K562 (cell line): ENCODE data around the gene KATNB1. TPM values are rescaled to one million over a fixed set of nuclear protein-coding genes. Genes with fewer than 3 reads are reported as not detected.

Source experiments
- ARID1B ChIP-seq: fragments of 450-650 bp; IDR thresholded peaks from 2 replicates; pipeline ENCODE4 v1.6.1; 2016; ENCODE audit warnings: antibody characterized with exemption, mild to moderate bottlenecking, inconsistent platforms
- ASH1L ChIP-seq: fragments of 450-650 bp; IDR thresholded peaks from 2 replicates; pipeline ENCODE4 v1.6.1; 2018; ENCODE audit warnings: borderline replicate concordance, mild to moderate bottlenecking, low read depth; ENCODE audit not compliant: partially characterized antibody
- ELF1 ChIP-seq: fragments of 200-800 bp; sonication (Bioruptor generic); IDR thresholded peaks from 2 replicates; pipeline ENCODE4 v1.6.1; 2016; ENCODE audit warnings: missing genetic modification characterization, missing compliant biosample characterization
- ETV1 ChIP-seq: fragments of 450-650 bp; conservative IDR thresholded peaks from 2 replicates; pipeline ENCODE4 v1.6.1; 2016; ENCODE audit warnings: missing genetic modification characterization, control low read depth, low read depth, missing compliant biosample characterization
- HLTF ChIP-seq: fragments of 450-650 bp; IDR thresholded peaks from 2 replicates; pipeline ENCODE4 v1.6.1; 2016
- KDM4B ChIP-seq, 2 experiments: fragments of 450-650 bp in 1 of 2; sonication (generic) in 1 of 2; IDR thresholded peaks; 2 replicates each; pipeline ENCODE4 v1.6.1; 2016 to 2017; ENCODE audit warnings: borderline replicate concordance in 2 of 2, antibody characterized with exemption in 1 of 2, low read depth in 1 of 2, mild to moderate bottlenecking in 1 of 2
- POLR2G ChIP-seq: fragments of 200-400 bp; formaldehyde crosslinking; IDR thresholded peaks from 2 replicates; pipeline ENCODE4 v1.6.1; 2017; ENCODE audit warnings: low read depth, mild to moderate bottlenecking, antibody characterized with exemption, low read length, moderate library complexity
- SMARCE1 ChIP-seq: fragments of 450-650 bp; IDR thresholded peaks from 2 replicates; pipeline ENCODE4 v1.7.1; 2016; ENCODE audit warnings: mild to moderate bottlenecking
- SMC3 ChIP-seq: conservative IDR thresholded peaks from 2 replicates; pipeline ENCODE4 v1.6.1; 2011; ENCODE audit warnings: low read depth, low read length, improper control_type of control experiment; ENCODE audit not compliant: insufficient read depth
- SUPT5H ChIP-seq: fragments of 450-650 bp; IDR thresholded peaks from 2 replicates; pipeline ENCODE4 v1.6.1; 2016
- ZFPM2 ChIP-seq: fragments of 250-450 bp; sonication (Bioruptor Pico); IDR thresholded peaks from 2 replicates; pipeline ENCODE4 v1.5.1; 2022; ENCODE audit warnings: mild to moderate bottlenecking
- ZNF197 ChIP-seq: fragments of 200-800 bp; sonication (Bioruptor generic); IDR thresholded peaks from 2 replicates; pipeline ENCODE4 v1.6.1; 2016; ENCODE audit warnings: low read depth, missing genetic modification characterization, missing compliant biosample characterization
- ZNF232 ChIP-seq: sonication (generic); formaldehyde crosslinking; IDR thresholded peaks from 2 replicates; pipeline ENCODE4 v1.8.0; 2022; ENCODE audit warnings: mild to moderate bottlenecking, missing genetic modification reagents
- polyA plus RNA-seq, 8 experiments: library from polyadenylated mRNA; depleted of rRNA in 4 of 8; stranded (reverse) in 5 of 8; unstranded in 3 of 8; fragments of >200 nt; fragmentation: Nextera tagmentation in 2 of 8; fragmentation: Illumina TruSeq in 1 of 8; extraction: Ambion mirVana in 2 of 8; extraction: Trizol in 1 of 8; gene quantifications; 2 replicates each; pipeline versions ENCODE4 v1.2.1 to v1.2.3, GENCODE V29; 2011 to 2014; ENCODE audit warnings: inconsistent platforms in 1 of 8, missing spikeins in 1 of 8
- total RNA-seq, 7 experiments: library from RNA; depleted of rRNA in 6 of 7; stranded (reverse); fragments of >200 nt in 6 of 7; fragmentation: Illumina TruSeq in 2 of 7; extraction: Trizol in 2 of 7; gene quantifications; 2 replicates each; pipeline versions ENCODE4 v1.2.1 to v1.2.3, GENCODE V29; 2011 to 2021; ENCODE audit warnings: low replicate concordance in 1 of 7
- TF ChIP-seq, protein P1 (sequence below): sonication (generic); formaldehyde crosslinking; IDR thresholded peaks from 2 replicates; pipeline ENCODE4 v1.9.0; 2022; ENCODE audit warnings: mild to moderate bottlenecking, missing genetic modification reagents
- TF ChIP-seq, protein P2 (sequence below): fragments of 450-650 bp; conservative IDR thresholded peaks from 2 replicates; pipeline ENCODE4 v1.6.1; 2016; ENCODE audit warnings: missing genetic modification characterization, low read depth, mild to moderate bottlenecking, missing compliant biosample characterization, moderate library complexity

Gene KATNB1
- total and polyA plus RNA-seq, 9 of the 15 experiments (the other 6 are each of a cell fraction or from before 2014, with no cell fraction given) = 1.2 to 52.6 (median 21.9) TPM

DNA sequence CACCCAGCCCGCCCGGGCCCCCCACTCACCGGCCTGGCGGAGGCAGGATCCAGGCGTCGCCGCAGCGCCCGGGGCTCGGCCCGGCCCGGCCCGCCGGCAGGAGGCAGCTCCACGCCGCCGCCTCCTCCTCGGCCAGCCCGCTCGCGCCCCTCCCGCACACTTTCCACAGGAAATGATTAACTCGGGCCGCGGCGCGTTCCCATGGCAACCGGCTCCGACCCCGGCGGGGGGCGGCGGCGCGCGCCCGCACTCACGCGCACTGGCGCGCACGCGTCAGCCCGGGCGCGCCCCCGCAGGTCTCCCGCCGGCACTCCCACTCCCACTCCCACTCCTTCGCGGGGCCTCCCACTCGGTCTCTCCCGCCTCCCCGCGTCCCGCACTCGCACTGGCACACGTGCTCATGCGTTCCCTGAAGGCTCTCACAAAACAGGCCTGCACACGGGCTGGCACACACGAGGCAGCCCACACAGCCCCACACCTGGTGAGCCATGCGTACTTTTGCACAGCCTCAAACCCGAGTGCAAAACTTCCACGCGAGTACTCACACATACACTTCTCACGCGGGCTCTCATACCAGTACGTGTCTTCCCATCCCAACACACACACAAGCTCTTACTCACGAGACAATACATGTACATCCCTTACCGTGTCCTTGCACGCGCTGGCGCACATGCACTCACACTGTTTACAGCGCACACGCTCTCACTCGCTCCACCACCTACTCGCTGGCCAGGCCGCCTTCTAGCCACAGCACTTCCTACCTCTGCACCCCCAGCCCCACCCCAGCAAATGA lies 67.0 kb downstream of the KATNB1 start, which contains the start of gene KIFC3 (continued):
- TF ChIP-seq ETV1 (tag) (no peak), SUPT5H (peak; percentile 61), ZFPM2 (CRISPR knock-in tag) (no peak), ASH1L (peak; percentile 37), ZNF232 (CRISPR knock-in tag) (peak; percentile 81), ARID1B (peak; percentile 39; the same call in 1 of the 2 replicates), SMC3 (no peak), ELF1 (tag) (peak; percentile 49; the same call in 1 of the 2 replicates), ZNF197 (CRISPR knock-in tag) (peak; percentile 89; the same call in 1 of the 2 replicates), KDM4B (IDR thresholded peaks at IDR 0.05; ENCODE audit: borderline replicate concordance in 2 of 2, low read depth in 1 of 2) (0 out of 4 replicates have a peak, but pooled peaks of 1 of the 2 experiments have one; percentile 0), POLR2G (peak; percentile 75), HLTF (peak; percentile 77; the same call in 1 of the 2 replicates), SMARCE1 (0 out of 2 replicates have a peak, but pooled peaks have one; percentile 19)
- TF ChIP-seq, protein P1, sequence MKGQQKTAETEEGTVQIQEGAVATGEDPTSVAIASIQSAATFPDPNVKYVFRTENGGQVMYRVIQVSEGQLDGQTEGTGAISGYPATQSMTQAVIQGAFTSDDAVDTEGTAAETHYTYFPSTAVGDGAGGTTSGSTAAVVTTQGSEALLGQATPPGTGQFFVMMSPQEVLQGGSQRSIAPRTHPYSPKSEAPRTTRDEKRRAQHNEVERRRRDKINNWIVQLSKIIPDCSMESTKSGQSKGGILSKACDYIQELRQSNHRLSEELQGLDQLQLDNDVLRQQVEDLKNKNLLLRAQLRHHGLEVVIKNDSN (CRISPR knock-in tag) = peak; percentile 79
- TF ChIP-seq, protein P2, sequence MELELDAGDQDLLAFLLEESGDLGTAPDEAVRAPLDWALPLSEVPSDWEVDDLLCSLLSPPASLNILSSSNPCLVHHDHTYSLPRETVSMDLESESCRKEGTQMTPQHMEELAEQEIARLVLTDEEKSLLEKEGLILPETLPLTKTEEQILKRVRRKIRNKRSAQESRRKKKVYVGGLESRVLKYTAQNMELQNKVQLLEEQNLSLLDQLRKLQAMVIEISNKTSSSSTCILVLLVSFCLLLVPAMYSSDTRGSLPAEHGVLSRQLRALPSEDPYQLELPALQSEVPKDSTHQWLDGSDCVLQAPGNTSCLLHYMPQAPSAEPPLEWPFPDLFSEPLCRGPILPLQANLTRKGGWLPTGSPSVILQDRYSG (tag) = 0 out of 2 replicates have a peak, but pooled peaks have one; percentile 29
- TF ChIP-seq, all 486 proteins: peak for 145
